Karpas-422 (cell line): ENCODE measurements around the gene SAMD1. TPM values are rescaled to one million over a fixed set of nuclear protein-coding genes. Genes with fewer than 3 reads are reported as not detected.

Experiments
- DNase-seq: peaks from one replicate; pipeline ENCODE4 v3.0.0-alpha.2; 2015
- H2AFZ ChIP-seq: fragments of 200-600 bp; sonication (generic); 2 replicates; pipeline ENCODE4 v1.6.1; 2014; ENCODE audit warnings: antibody characterized with exemption, low read length, mixed read lengths
- H3K27ac ChIP-seq: fragments of 200-600 bp; sonication (generic); 2 replicates; pipeline ENCODE4 v1.5.1; 2014; ENCODE audit warnings: mild to moderate bottlenecking, low read length, moderate library complexity
- H3K27me3 ChIP-seq: fragments of 200-600 bp; sonication (generic); 2 replicates; pipeline ENCODE4 v1.6.1; 2014; ENCODE audit warnings: low read length, mixed read lengths
- H3K36me3 ChIP-seq: fragments of 200-600 bp; sonication (generic); 2 replicates; pipeline ENCODE4 v1.6.1; 2014; ENCODE audit warnings: low read length, mixed read lengths; ENCODE audit not compliant: insufficient read depth
- H3K4me1 ChIP-seq: fragments of 200-600 bp; sonication (generic); 2 replicates; pipeline ENCODE4 v1.6.1; 2014; ENCODE audit warnings: mild to moderate bottlenecking, low read length, mixed read lengths
- H3K4me2 ChIP-seq: fragments of 200-600 bp; sonication (generic); 2 replicates; pipeline ENCODE4 v1.6.1; 2014; ENCODE audit warnings: low read length, low read depth, mild to moderate bottlenecking; ENCODE audit not compliant: poor library complexity, severe bottlenecking
- H3K4me3 ChIP-seq: fragments of 200-600 bp; sonication (generic); 2 replicates; pipeline ENCODE4 v1.5.1; 2014; ENCODE audit warnings: mild to moderate bottlenecking, antibody characterized with exemption, low read length, mixed read lengths
- H3K79me2 ChIP-seq: fragments of 200-600 bp; sonication (generic); 2 replicates; pipeline ENCODE4 v1.6.1; 2014; ENCODE audit warnings: mild to moderate bottlenecking, low read length, mixed read lengths
- H3K9ac ChIP-seq: fragments of 200-600 bp; sonication (generic); 2 replicates; pipeline ENCODE4 v1.6.0; 2014; ENCODE audit warnings: low read length
- H3K9me2 ChIP-seq: fragments of 200-600 bp; sonication (generic), shearing (Covaris generic); replicated peaks from 2 replicates; pipeline ENCODE4 v1.6.0; 2014; ENCODE audit warnings: mild to moderate bottlenecking, low read length, moderate library complexity; ENCODE audit not compliant: insufficient read depth
- H3K9me3 ChIP-seq: fragments of 300-700, 200-600 bp; sonication (generic); 2 replicates; pipeline ENCODE4 v1.6.1; 2014; ENCODE audit warnings: low read length, mixed read lengths
- H4K20me1 ChIP-seq: fragments of 200-600 bp; sonication (generic); 2 replicates; pipeline ENCODE4 v1.6.1; 2014; ENCODE audit warnings: mild to moderate bottlenecking, antibody characterized with exemption, low read length, low read depth; ENCODE audit not compliant: insufficient read depth
- total RNA-seq: library from RNA; depleted of rRNA; stranded (reverse); fragments of >200 nt; shearing (Covaris generic); gene quantifications from 2 replicates; pipeline ENCODE4 v1.2.3, GENCODE V29; 2014; ENCODE audit warnings: low replicate concordance

Gene SAMD1
- total RNA-seq, 1 experiment from 2014 or later: 31.8 TPM

- Histone ChIP-seq H3K9ac (peak overlapping the region; percentile 74), H3K79me2 (no peaks in the 10 kb centered on the region), H3K27ac (no peak overlapping the region), H3K9me3 (no peaks in the 10 kb centered on the region), H3K27me3 (no peaks in the 10 kb centered on the region), H3K4me1 (peaks cover 20% of the 10 kb centered on the region), H3K36me3 (no peaks in the 10 kb centered on the region), H3K9me2 (no peaks in the 10 kb centered on the region), H3K4me3 (peak overlapping the region; percentile 75), H2AFZ (peak overlapping the region; percentile 87; the same call in 1 of the 2 replicates), H4K20me1 (no peaks in the 10 kb centered on the region), H3K4me2 (peak overlapping the region; percentile 86)
- no peak for DNase-seq
These were observed 8.5 kb downstream of the SAMD1 start for GRCh38 chr19:14081797-14082674.

- Histone ChIP-seq H3K4me2 (peak overlapping the region; percentile 86), H2AFZ (peak overlapping the region; percentile 92), H3K79me2 (no peaks in the 10 kb centered on the region), H3K4me1 (peaks cover 20% of the 10 kb centered on the region), H3K4me3 (peak overlapping the region; percentile 85), H3K9me2 (no peaks in the 10 kb centered on the region), H3K36me3 (no peaks in the 10 kb centered on the region), H3K27ac (0 out of 2 replicates have a peak overlapping the region, but pooled peaks have one; percentile 49), H3K9me3 (no peaks in the 10 kb centered on the region), H3K27me3 (no peaks in the 10 kb centered on the region), H4K20me1 (no peaks in the 10 kb centered on the region), H3K9ac (peak overlapping the region; percentile 80)
- DNase-seq: peak; percentile 100
These were observed 9.4 kb downstream of the SAMD1 start for GRCh38 chr19:14080887-14081796.

GRCh38 chr19:14078411-14078810 lies 12.1 kb downstream of the SAMD1 start:
- H3K27me3 ChIP-seq: no peaks in the 10 kb centered on the region
- no peak overlapping the region for H3K4me2 ChIP-seq
- no peak overlapping the region for H3K9ac ChIP-seq
- H3K79me2 ChIP-seq: no peaks in the 10 kb centered on the region
- DNase-seq: peak; percentile 35
- peaks cover 37% of the 10 kb centered on the region for H3K4me1 ChIP-seq
- no peaks in the 10 kb centered on the region for H3K36me3 ChIP-seq
- no peak overlapping the region for H3K27ac ChIP-seq
- H3K9me2 ChIP-seq: no peaks in the 10 kb centered on the region
- H2AFZ ChIP-seq: no peak overlapping the region
- H3K4me3 ChIP-seq: no peak overlapping the region
- no peaks in the 10 kb centered on the region for H3K9me3 ChIP-seq
- no peaks in the 10 kb centered on the region for H4K20me1 ChIP-seq

GRCh38 chr19:14073925-14074838 lies 16.4 kb downstream of the SAMD1 start:
- Histone ChIP-seq H4K20me1 (no peaks in the 10 kb centered on the region), H3K9me2 (no peaks in the 10 kb centered on the region), H3K9me3 (no peaks in the 10 kb centered on the region), H3K4me1 (peaks cover 34% of the 10 kb centered on the region), H3K79me2 (no peaks in the 10 kb centered on the region), H3K4me2 (peak overlapping the region; percentile 98), H3K27me3 (no peaks in the 10 kb centered on the region; the same call in 1 of the 2 replicates), H3K36me3 (no peaks in the 10 kb centered on the region), H3K27ac (no peak overlapping the region), H2AFZ (peak overlapping the region; percentile 85; the same call in 1 of the 2 replicates), H3K9ac (peak overlapping the region; percentile 75), H3K4me3 (peak overlapping the region; percentile 77)
- peak; percentile 53 for DNase-seq

- Histone ChIP-seq H2AFZ (peak overlapping the region; percentile 85; the same call in 1 of the 2 replicates), H3K4me2 (peak overlapping the region; percentile 98), H4K20me1 (no peaks in the 10 kb centered on the region), H3K9me2 (no peaks in the 10 kb centered on the region), H3K27me3 (no peaks in the 10 kb centered on the region; the same call in 1 of the 2 replicates), H3K9me3 (no peaks in the 10 kb centered on the region), H3K9ac (peak overlapping the region; percentile 75), H3K4me3 (peak overlapping the region; percentile 77), H3K4me1 (peaks cover 34% of the 10 kb centered on the region), H3K27ac (no peak overlapping the region), H3K79me2 (no peaks in the 10 kb centered on the region), H3K36me3 (no peaks in the 10 kb centered on the region)
- peak; percentile 92 for DNase-seq
These were observed 17.2 kb downstream of the SAMD1 start for GRCh38 chr19:14073261-14073924.

- Histone ChIP-seq H3K9me3 (no peaks in the 10 kb centered on the region), H2AFZ (peak within 1 kb of the TSS; percentile 94), H3K36me3 (no peaks in the 10 kb centered on the region), H3K9ac (peak within 1 kb of the TSS; percentile 75), H4K20me1 (no peaks in the 10 kb centered on the region), H3K79me2 (no peaks in the 10 kb centered on the region), H3K9me2 (no peaks in the 10 kb centered on the region), H3K27me3 (no peaks in the 10 kb centered on the region; the same call in 1 of the 2 replicates), H3K4me3 (peak within 1 kb of the TSS; percentile 77), H3K27ac (no peak within 1 kb of the TSS), H3K4me2 (peak within 1 kb of the TSS; percentile 98), H3K4me1 (peaks cover 34% of the 10 kb centered on the region)
- peak; percentile 62 for DNase-seq
These were observed 17.9 kb downstream of the SAMD1 start, which contains the start of gene MISP3 for GRCh38 chr19:14072535-14073260. MISP3 (plus strand) TSS chr19:14072786; CDS start chr19:14073310, 524 bp downstream.
